NCI-H1105 (cell line): ENCODE data around the gene KYNU.
"Not testable (repeated sequence)": the region's sequence is repeated elsewhere in the genome, so short reads cannot be mapped to it uniquely, and the experiment has no call there.

Experiments used
- DNase-seq: peaks from one replicate; lab custom pipeline; 2025; lab: John Stamatoyannopoulos, UW

Gene KYNU

DNA sequence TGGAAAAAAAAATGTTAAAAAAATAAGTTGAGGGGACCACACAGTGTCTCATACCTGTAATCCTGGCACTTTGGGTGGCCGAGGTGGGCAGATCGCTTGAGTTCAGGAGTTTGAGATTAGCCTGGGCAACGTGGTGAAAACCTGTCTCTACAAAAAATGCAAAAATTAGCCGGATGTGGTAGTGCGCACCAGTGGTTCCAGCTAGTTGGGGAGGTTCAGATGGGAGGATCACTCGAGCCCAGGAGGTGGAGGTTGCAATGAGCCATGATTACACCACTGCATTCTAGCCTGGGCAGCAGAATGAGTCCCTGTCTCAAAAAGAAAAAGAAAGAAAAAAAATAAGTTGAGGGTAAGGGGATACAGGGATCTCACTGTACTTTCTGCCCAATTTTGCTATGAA, 6.1 kb upstream of the KYNU start:
- no peak for DNase-seq

GRCh38 chr2:142872882-142873724, 4.4 kb upstream of the KYNU start:
- DNase-seq: no peak

- no peak for DNase-seq
These were observed 3.6 kb upstream of the KYNU start for GRCh38 chr2:142873831-142874287.

- DNase-seq: no peak
These were observed 3.1 kb upstream of the KYNU start for GRCh38 chr2:142874293-142874814.

GRCh38 chr2:142875010-142875409, 2.5 kb upstream of the KYNU start:
- DNase-seq: no peak

GRCh38 chr2:142875652-142876051, 1.8 kb upstream of the KYNU start:
- no peak for DNase-seq

DNA sequence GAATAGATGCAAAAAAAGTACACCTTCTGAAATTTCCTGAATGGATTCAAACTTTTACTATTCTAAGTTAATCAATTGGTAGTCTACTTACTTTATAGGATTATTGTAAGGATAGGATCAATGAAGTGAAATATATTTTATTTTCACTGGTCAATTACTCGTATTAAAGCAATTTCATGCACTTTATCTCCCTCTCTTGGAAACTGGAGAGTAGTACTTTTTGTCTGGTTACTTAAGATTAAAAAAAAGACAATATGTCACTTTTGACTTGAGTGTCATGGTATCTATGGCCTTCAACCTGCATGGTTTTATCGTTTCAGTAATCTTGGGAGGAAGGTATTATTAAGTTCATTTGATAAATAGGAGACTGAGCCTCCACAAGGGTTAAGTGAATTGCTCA, 1.0 kb upstream of the KYNU start:
- no peak for DNase-seq

DNA sequence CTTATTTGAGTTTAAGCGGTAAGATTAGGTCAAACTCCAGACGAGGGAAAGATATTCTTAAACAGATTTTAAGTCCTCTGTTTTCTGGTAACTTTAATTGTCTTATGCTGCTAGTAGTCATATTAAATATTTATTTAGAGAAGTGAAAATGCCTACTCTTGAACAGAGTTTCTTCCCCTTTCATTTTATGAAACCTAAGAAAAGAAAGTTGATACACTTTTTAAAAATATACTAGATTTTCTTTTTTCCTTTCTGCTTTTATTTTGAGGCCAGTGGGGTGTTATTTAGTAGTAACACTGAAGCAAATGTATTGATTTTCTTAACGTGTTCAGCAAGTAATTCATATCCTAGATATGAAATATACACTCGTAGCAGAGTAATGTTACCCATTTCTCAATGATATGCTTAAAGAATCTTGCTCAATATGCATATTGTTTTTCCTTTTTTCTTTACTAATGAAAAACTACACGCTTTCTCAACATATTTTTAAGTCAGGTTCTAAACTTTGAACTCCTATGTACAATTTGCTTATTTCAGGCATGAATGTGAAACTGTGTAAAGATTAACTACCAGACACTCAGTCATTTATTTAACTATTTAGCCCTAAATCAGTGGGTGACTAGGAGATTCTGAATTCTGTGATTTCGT, 691 bp downstream of the KYNU start:
- DNase-seq: no peak

DNA sequence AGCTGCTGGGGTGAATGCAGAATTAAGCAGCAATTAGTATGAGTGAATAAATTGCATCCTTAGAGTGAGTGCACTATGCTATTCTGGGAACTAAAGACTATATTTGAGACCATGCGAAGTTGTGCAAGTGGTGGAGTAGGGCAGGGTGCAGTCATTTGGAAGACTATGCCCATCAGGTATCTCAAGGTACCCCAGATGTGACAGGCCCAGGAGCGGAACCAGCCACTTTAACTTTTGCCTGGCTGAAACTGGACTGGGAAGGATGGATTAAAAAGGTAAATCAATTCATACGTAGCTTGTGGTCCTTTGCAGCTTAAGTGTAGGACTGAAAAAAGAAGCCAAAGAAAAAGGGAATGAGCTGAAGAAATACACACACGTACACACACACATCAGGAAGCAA, 1.7 kb downstream of the KYNU start:
- DNase-seq: no peak

DNA sequence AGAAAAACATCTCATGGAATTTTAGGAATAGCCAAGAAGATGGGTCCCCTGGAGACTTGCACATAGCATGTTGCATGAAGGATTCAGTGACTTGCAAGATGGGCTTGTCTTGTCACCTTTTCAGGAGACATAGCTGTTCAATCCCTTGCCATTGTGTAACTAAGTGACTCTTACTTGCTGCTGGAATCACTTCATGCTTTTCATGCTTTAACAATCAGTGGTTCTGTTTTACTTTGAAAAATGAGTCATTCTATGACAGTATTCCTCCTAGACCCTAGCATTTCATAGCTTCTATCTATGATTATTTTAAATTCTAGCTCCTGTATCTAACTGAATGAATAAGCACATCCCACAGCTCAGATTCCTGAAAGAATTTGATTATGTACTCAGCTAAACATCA, 2.8 kb downstream of the KYNU start:
- DNase-seq: no peak

DNA sequence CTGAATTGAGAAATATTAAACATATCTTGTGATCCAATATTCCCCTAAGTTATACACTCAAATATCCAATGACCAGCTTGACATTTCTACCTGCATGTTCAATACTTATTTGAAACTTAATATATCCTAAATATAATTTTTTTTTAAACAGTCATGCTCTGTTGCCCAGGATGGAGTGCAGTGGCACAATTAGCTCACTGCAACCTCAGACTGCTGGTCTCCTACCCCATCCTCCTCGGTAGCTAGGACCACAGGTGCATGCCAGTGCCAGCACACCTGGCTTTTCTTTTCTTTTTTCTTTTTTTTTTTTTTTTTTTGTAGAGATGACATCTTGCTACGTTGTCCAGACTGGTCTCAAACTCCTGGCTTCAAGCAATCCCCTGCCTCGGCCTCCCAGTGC, 4.2 kb downstream of the KYNU start:
- DNase-seq: no peak

DNA sequence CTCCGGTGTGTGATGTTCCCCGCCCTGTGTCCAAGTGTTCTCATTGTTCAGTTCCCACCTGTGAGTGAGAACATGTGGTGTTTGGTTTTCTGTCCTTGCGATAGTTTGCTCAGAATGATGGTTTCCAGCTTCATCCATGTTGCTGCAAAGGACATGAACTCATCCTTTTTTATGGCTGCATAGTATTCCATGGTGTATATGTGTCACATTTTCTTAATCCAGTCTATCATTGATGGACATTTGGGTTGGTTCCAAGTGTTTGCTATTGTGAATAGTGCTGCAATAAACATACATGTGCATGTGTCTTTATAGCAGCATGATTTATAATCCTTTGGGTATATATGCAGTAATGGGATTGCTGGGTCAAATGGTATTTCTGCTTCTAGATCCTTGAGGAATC, 5.0 kb downstream of the KYNU start:
- DNase-seq: not testable (repeated sequence)

DNA sequence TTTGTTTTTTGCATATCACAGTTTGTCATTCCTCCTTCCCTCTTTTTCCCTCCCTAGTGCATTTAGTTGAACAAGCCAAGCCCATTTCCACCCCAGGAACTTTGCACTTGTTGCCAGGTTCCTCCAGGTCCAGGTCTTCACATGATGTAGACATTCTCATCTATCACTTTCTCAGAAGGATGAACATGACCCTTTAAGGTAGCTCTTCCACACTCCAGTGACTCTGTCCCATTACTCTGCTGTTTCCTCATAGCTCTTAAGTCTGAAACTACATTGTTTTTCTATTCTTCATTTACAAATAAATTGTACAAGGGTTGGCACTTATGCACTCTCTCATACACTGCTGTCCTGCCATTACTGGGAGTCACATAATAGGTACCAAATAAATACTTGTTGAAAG, 6.1 kb downstream of the KYNU start:
- DNase-seq: no peak

DNA sequence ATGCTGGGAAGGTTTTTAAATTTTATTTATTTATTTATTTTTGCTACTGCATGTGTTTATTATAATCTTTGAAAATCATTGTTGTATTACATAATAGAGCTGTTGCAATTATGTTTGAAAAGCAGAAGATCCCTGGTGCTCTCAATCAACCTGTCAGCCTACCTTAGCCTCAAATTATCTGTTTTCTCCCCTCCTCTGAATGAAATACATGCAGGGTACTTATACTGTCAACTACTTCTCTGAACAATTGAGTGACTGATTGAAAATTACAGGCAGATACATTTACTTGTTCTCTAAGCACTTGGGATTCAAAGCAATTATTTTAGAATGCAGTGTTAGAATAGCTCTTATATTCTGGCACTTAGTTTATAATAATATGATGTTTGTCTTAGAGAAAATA, 8.1 kb downstream of the KYNU start:
- no peak for DNase-seq

GRCh38 chr2:142892715-142893114, 15.3 kb downstream of the KYNU start:
- DNase-seq: no peak

GRCh38 chr2:142893241-142893640, 15.8 kb downstream of the KYNU start:
- DNase-seq: no peak

DNA sequence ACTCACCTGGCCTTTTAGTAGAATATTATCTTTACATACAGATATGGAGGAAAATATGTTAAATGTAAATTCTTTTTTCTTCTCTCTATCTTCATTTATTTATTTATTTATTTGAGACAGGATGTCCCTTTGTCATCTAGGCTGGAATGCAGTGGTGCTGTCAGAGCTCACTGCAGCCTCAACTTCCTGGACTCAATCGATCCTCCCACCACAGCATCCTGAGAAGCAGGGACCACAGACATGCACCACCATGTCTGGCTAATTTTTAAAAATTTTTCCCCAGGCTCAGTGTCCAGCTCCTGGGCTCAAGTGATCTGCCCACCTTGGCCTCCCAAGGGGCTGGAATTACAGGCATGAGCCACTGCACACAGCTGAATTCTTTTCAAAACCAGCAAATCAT, 20.3 kb downstream of the KYNU start:
- no peak for DNase-seq

GRCh38 chr2:142900327-142900726, 22.9 kb downstream of the KYNU start:
- DNase-seq: not testable (repeated sequence)

DNA sequence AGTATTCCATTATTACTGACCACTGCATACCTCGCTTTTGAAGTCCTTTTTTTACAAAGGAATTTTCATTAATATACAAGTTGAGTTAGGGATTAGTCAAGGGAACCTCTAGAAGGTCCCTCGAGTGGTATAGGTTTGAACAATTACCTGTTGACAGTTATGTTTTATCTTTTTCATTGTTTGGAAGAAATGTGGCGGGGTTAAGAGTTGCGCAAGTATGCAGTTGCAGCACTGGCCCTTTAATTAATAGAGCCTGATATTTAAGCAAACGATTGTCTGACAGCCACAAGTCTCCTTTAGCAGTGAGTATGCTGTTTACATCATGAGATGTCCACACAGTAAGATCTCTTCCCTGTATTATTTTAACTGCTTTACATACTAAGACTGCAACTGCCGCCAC, 24.3 kb downstream of the KYNU start:
- DNase-seq: no peak

GRCh38 chr2:142903726-142904125, 26.3 kb downstream of the KYNU start:
- not testable (repeated sequence) for DNase-seq

DNA sequence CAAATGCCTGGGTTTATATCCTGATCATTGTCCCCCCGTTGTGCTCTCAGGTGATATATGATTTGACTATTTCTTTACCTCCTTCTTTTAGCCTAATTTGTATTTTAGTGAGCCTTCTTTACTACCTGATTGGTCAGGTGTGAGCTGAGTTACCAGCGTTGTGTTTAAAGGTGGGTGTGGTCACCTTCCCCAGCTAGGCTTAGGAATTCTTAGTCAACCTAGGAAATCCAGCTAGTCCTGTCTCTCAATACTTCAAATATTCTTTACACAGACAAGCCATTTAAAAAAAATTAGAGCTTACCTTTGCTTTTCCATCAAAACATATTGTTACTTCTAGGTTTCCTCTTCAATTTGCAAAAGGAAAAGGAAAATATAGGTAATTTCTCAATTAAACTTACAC, 30.2 kb downstream of the KYNU start:
- DNase-seq: no peak

DNA sequence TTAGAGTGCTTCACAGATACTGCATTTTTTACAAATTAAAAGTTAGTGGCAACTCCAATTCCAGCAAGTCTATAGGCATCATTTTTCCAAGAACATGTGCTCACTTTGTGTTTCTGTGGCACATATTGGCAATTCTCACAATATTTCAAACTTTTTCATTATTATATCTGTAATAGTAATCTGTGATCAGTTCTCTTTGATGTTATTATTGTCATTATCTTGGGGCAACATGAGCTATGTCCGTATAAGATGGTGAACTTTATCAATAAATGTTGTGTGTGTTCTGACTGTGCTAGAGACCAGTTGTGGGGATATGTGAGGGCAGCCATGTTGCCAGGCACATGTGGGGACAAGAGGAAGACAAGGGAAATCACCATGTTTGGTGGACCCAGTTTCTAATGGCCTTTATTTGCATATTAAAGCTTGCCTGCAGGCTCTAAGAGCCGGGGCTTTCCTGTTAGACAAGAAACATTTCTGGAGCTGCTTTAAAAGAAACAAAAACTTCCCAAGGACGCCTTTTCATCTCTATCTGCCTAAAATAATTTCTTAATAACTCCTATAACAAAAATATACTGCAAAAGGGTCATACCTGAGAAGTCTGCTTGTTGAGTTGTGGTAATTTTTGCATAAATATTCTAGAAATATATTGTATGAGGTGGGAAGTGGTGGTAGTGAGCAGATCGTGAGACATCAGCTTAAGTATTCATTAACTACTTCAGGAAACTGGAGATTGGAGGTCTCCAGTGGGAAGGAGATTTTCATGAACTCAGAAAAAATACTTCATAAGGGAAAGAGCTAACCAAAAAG, 37.2 kb downstream of the KYNU start:
- DNase-seq: no peak

- no peak for DNase-seq
These were observed 38.0 kb downstream of the KYNU start for GRCh38 chr2:142915502-142915901.
